GM18858 (cell line): ENCODE measurements around the gene PICALM.
"Not testable (repeated sequence)": the region's sequence is repeated elsewhere in the genome, so short reads cannot be mapped to it uniquely, and the experiment has no call there.

ENCODE experiments used
- ATAC-seq: cut with Tn5 transposase; IDR thresholded peaks from one replicate; pipeline ENCODE4 v1.9.1; 2021; ENCODE audit not compliant: unreplicated experiment

Gene PICALM

DNA sequence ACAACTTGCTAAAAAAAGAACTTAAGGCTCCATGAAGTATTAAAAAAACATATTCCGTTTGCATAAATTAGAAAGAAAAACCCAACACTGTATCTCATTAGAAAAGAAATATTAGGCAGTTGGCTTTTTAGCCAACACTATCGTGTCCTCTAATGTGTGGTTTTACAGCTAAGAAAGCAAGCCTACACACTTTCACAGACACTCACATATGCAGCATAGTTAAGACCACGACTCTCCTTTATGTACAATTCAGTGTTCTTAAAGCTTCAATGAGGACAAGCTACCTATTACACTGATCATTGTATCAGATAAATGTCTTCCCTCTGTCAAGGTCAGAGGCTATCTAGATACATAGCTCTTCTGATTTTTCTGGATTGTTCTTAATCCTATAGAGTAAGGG lies 80.1 kb downstream of the PICALM start:
- ATAC-seq, result no peak

DNA sequence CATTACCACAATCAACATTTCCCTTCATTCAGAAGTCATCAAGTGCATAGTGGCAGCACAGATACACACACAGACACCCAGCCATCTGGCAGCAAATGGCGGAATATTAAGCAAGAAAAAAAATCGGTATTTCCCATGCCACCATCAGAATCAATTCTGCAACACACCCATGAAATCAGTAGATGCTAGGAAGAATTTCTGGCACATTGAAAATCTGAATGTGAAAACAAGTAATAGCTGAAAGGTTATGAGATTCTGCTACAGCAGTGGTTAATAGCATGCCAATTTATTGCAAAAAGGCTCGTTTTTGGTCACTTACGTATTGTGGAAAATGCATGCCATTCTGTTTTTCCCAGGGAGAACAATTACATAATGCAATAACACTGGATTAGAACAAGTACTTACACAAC lies 91.1 kb downstream of the PICALM start:
- no peak for ATAC-seq

DNA sequence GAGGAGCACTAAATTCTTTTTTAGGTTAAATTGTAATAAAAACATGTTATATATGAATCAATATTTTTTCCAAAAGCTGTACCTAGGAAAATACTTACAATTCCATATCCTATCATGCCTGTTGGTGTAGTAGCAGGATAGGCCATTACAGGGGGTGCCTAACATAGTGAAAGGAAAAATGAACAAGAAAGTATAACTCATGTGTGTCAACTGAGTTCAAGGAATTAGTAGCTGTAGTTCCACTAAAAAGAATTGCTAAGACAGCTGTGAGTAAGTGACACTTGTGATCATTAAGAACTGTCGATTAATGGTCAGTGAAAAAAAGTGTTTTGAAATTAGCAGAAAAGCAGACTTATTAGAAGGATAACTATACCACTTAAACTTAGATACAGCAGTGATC lies 92.4 kb downstream of the PICALM start:
- no peak for ATAC-seq

DNA sequence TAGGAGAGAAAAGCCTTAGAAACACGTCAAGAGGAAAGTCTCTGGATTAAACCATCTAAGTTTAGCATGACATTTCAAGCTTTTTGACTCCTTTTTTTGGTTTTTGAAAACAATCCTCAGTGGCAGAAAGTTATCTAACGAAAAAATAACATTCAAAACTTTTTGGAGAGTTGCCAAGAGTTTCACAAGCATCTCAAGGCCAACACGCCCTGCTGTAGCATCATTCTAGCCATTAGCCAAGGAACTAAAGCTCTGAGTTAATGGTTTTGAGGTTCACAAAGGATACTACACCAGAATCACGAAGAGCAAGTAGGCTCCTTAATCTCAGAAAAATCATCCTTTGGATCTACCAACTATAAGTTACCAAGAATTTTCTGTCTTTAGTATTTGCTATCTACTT lies 94.8 kb downstream of the PICALM start:
- ATAC-seq, result no peak

DNA sequence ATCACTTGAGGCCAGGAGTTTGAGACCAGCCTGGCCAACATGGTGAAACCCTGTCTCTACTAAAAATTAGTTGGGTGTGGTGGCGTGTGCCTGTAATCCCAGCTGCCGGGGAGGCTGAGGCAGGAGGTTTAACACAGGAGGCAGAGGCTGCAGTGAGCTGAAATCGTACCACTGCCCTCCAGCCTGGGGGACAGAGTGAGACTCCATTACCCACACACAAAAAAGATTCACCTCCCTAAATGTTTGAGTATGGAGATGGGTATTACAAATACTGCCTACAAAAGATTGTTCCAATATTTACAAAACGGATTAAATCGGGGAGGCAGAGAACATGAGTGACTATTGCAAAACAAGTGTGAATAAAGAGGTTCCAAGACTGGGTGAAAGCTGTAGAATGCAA lies 98.3 kb downstream of the PICALM start:
- no peak for ATAC-seq

DNA sequence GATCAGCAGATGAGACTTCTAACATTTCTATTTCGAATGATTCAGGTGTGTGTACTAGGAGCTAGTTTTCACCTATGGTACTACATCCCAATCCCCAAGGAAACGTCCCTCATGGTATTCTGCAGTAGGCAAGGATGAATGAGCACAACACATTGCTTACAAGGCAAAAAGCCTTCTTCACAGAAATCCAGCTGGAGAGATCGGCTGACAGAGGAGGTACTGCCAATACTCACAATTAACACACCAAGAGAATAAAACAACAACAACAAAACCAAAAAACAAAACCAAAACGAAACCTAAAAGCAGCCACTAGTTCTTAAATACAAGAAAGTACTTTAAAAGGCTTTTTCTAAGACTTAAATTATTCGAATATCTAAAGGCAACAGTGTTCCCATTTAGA lies 101.4 kb downstream of the PICALM start:
- no peak for ATAC-seq

DNA sequence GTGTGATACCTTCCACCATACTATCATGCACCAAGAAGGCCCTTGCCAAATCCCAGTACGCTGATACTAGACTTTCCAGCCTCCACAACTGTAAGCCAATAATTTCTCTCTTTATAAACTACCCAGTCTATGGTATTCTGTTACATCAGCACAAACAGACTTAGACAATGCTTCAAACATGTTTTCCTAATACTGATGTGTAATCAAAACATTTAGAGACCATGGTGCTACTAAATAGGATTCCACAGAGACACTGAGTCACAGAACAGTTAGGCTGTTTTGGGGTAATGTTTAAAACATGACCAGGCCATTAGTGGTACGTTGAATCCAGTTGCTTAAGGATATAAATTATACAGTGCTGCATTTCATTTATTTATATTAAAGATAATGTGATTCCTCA lies 103.7 kb downstream of the PICALM start:
- no peak for ATAC-seq

DNA sequence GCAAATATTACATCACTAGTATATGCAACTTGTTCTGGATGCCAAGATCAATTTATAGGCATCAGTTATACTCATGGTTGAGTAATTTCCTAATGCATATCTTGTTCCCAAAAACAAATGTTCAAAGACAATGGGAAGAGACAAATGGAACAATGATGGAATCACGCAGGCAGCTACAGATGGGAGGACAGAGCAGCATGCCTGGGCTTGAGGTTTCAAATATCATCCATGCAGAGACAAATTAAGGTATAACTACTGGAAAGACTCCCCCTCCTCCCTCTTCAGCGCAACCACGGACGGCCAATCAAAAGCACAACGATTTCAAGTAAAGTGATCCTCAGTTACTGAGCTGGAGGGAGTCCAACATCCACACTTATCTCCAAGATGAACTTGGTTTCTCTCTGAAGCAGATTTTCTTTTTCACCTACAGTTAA lies 106.9 kb downstream of the PICALM start:
- no peak for ATAC-seq

DNA sequence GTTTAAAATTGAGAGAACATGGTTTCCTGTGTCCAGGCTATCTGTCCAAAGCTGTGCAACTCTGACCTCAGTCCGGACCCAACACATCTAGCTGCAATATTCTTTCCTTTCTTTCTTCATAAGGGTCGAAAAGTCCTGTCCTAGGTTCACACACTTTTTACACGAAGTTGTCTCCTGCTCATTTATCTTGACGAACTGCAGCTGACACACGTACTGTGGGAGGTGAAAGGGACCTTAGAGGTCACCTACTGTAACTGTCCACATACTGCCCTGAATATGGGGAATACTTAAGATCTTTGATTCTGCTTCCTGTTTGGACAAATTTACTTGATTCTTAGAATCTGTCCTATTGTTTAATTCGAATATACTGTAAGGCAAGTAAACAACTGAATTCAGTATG lies 107.8 kb downstream of the PICALM start:
- no peak for ATAC-seq

DNA sequence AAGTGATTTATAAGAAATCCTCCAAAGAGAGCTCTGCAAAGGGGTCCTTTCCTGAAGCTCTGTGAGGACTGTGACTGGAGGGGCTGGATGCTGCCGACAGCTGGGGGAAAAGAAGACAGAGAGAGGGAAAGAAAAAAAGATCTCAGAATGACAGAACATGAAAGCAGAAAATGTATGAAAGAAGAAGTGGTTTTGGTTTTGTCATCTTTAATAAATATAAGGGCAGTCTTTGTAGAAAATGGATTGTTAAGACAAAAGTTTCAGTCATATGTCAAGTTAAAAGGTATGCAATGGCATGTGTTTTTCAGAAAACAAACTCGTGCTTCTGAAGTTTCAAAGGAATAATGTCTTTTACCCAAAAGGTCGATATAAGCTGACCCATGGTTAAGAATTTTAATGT lies 108.2 kb downstream of the PICALM start:
- no peak for ATAC-seq

DNA sequence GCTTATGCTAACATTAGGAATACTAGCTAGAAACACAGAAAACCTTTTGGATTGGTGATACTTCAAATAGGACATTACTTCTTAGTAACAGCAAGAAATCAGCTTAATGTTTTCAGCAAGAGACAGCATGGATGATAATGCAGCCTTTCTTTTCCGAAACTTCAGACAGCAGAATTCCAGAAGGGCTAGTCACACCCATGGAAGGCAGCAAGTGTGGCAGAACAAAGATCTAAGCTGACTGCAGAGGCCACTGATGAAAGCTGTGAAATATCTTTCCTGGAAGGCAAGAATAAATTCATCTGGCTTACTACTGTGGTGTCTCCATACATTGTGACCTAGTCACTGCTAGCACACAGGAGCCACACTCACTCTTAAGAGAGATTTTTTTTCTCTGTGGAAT lies 113.4 kb downstream of the PICALM start:
- ATAC-seq, result no peak

DNA sequence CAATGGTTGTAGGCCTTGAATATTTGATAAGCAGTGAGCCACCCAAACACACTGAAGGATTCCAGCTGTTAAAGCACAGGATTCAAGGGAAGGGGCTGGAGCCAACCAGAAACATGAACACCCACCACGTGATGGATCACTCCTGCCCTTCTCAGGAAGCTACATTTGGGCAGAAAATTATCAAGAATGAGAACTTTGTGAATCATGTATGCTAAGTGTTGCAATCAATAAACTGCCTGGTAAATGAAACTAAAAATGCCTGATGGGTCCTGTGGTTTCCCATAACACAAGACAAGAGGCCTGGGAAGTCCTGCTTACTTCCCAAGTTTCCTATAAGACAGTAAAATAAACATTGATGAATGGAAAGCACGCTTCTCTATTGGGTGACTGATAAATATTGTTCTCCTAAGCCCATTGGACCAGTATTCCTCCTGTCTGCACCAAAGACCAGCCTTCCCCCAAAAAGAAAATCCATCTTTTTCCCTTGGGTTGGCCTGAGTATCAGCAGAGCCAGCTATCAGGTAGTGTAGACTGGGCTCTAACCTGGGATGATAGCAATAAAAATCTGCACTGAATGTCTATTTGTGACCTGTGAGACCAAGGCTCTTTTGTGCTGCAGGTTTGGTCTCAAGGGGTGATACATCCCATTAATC lies 115.3 kb downstream of the PICALM start:
- no peak for ATAC-seq

DNA sequence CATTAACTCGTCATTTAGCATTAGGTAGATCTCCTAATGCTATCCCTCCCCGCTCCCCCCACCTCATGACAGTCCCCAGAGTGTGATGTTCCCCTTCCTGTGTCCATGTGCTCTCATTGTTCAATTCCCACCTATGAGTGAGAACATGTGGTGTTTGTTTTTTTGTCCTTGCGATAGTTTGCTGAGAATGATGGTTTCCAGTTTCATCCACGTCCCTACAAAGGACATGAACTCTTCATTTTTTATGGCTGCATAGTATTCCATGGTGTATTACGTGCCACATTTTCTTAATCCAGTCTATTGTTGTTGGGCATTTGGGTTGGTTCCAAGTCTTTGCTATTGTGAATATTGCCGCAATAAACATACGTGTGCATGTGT lies 116.8 kb downstream of the PICALM start:
- ATAC-seq, result not testable (repeated sequence)

DNA sequence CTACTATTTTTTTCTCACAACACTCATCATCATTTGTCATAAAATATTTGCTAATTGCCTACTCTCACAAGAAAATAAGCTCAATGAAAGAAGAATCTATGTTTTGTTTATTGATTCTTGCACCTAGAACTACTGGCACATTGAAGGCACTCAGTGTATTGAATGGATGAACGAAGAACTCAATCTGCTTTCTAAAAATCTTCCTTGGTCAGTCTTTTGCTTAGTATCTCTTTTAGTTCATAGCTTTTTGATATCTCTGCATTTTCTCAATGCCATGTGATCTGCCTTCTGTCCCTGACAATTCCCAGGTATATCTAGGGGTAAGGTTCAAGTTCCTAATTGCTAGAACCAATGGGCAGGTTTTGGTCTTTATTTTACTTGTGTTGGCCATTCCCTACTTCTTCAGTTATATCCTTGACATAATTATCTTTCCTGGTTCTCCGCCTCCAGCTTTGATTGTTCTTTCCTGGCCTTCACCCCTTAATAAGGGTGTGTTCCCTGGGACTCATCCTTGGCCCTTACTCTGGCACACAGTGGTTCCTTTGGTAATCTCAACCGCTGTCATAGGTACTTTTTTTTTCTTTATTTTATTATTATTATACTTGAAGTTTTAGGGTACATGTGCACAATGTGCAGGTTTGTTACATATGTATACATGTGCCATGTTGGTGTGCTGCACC lies 117.3 kb downstream of the PICALM start:
- no peak for ATAC-seq

DNA sequence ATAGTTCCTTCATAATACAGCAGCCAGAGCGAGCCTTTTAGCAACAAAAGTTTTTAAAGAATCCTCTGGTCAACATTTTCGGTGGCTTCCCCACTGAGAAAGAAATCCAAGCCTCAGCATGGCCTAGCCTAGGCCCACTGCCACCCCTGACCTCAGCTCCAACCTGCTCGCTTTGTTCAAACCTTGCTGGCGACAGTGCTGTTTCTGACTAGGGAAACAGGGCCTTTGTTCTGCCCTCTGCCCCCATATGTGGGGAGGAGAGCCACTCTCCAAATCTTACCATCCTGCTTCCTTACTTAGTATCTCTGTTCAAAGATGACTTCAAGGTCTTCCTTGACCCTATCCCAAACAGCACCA lies 117.9 kb downstream of the PICALM start:
- no peak for ATAC-seq

DNA sequence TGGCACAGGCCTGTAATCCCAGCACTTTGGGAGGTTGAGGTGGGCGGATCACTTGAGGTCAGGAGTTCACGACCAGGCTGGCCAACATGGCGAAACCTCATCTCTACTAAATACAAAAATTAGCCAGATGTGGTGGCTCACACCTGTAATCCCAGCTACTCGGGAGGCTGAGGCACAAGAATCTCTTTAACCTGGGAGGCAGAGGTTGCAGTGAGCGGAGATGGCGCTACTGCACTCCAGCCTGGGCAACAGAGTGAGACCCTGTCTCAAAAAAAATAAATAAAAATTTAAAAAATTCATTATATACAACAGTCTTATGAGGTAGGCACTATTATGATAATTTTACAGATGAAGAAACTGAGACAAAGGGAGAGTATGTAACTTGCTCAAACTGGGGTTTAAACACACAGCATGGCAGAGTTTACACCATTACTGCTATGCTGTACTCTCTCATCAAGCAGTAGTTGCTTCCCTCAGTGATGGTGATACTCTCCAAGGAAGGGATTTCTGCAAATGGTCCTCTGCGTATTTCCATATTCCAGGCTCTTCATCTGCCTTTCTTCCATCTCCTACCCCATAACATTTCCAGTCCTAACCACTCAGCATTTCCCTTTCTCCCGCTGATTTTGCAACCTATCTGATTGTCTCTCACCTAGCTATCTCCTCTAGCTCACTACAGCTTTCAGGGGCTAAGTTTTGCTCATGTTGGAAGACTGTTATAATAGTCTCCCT lies 118.4 kb downstream of the PICALM start:
- ATAC-seq, result no peak

DNA sequence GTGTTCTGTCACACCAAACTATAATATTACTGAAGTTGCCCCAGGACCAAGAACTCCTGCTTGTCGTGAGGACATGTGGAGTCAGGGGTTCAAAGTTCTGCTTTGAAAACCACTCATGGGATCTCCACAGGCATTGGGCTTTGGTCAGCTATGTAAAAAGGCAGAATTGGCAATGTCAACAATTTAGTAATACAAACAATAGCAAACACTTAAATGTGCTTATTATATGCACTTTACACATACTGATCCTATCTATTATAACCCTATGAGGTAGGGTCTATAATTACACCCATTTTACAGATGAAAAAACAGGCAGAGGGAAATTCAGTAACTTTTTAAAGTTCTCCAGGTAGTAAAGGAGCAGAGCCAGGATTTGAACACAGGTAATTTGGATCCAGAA lies 119.1 kb downstream of the PICALM start:
- no peak for ATAC-seq

DNA sequence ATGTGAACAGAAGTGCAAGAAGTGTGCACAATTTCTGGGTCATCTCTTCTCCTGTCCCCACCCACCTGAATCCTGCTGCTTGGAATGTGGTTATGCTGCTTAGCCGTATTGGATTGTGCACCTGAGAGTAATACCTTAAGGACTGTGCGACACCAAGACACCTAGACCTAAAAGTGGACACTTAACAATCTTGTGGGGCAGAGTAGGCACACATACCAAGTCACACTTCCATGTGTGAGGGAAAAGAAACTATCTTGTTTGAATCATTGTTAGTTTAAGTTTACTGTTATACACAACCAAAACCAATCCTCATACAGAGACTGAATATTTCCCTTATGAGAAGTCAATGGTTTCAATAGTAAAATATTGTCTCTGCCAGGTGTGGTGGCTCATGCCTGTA lies 120.0 kb downstream of the PICALM start:
- ATAC-seq, result peak; percentile 37

DNA sequence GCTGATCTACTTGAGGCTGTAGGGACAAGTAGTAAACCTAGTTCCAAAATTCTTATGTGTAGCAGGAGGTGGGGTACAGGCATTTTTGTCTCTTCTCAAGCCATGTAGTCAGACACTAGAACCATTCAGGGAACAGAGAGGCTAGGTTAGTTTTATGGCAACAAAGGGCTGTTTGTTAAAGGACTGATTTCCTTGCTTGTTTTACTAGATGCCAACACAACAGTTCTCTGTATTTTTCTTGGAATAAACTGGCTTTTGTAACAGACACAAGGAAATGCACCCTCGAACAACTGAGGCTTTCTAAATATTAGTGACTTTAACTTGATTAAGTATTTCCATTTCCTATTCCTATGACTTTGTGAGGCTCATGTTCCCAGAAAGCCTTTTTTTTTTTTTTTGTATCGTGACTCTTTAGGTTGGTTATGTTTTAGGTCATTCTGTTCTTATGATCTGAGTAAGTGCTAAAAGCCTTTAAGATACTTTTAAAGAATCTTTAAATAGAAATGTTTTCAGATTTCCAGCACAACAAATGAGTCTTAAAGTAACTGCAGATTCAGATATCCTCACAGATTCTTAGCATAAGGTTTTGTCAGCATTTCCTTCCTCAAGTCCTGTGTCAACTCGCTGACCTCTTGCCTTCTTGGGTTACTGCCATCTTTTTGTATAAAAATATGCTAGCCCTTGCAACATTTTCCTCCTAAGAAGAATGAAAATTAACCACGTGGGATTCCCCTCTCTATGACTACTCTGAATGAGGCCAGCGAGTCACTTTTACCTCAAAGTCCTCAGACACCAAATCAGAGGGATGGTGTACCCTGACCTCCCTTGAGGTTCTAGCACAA lies 121.2 kb downstream of the PICALM start:
- ATAC-seq, result no peak

DNA sequence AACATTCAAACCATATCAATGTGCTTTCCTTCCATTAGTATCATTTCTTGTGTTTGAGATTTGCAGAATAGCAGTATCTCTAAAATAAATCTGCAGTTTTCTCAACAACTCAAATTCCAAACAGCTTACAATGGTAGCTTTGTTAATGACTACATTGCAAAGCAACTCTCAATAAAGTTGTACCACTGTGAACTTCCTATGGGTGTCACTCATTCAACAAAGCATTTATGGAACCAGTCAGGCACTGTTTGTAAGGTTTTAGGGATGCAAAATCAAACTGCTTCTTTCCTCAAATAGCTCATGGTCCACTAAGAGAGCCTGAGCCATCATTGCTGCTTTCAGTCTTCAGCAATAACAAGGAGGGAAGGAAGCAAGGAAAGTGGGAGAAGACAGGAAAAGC lies 122.7 kb downstream of the PICALM start:
- ATAC-seq, result no peak

DNA sequence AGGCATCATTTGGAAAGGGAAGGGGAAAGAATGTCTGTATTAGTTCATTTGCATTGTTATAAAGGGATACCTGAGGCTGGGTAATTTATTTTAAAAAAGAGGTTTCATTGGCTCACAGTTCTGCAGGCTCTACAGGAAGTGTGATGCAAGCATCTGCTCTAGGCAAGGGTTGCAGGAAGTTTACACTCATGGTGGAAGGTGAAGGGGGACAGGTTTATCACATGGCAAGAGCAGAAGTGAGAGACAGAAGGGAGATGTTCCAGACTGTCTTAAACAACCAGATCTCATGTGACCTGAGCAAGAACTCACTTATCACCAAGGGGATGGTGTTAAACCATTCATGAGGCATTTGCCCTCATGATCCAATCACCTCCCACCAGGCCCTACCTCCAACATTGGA lies 123.1 kb downstream of the PICALM start:
- no peak for ATAC-seq

DNA sequence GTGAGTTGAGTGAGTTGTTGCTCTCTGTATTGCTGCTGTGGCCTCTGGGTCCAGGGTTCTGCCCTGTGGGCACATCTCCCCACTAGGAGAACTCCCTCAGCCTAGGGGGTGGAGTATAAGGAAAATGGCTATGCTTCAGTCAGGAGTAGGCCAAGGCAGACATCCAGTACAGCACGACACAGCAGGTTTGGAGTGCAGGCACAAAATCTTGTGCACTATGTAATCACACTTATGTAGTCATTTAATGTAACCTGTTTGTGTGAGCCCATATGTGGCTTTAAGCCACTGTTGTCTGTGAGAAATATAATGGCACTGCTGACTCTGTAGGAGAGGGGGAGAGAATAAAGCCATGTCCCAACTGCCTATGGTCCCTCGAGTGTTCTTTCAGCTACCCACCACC lies 123.6 kb downstream of the PICALM start:
- no peak for ATAC-seq
